Skeletal muscle satellite cell (primary cell): ENCODE measurements around the gene RRP12.

Experiments used
- H3K27me3 ChIP-seq: 2 replicates; pipeline ENCODE4 v1.7.0; 2013; ENCODE audit warnings: low read length; ENCODE audit not compliant: control insufficient read depth, insufficient read depth
- H3K36me3 ChIP-seq: 2 replicates; pipeline ENCODE4 v1.7.0; 2013; ENCODE audit warnings: mild to moderate bottlenecking, control low read depth, low read length; ENCODE audit not compliant: insufficient read depth
- H3K4me1 ChIP-seq: 2 replicates; pipeline ENCODE4 v1.7.0; 2013; ENCODE audit warnings: low read length; ENCODE audit not compliant: control insufficient read depth, insufficient read depth
- H3K4me2 ChIP-seq: 2 replicates; pipeline ENCODE4 v1.7.0; 2013; ENCODE audit warnings: mild to moderate bottlenecking, low read length
- H3K4me3 ChIP-seq: 2 replicates; pipeline ENCODE4 v1.7.0; 2013; ENCODE audit warnings: low read length
- H3K9ac ChIP-seq: 2 replicates; pipeline ENCODE4 v1.7.0; 2013; ENCODE audit warnings: mild to moderate bottlenecking, low read depth, low read length, moderate library complexity
- H3K9me3 ChIP-seq: replicated peaks from 2 replicates; pipeline ENCODE4 v1.7.0; 2013; ENCODE audit warnings: mild to moderate bottlenecking, control low read depth, low read length

Gene RRP12

DNA sequence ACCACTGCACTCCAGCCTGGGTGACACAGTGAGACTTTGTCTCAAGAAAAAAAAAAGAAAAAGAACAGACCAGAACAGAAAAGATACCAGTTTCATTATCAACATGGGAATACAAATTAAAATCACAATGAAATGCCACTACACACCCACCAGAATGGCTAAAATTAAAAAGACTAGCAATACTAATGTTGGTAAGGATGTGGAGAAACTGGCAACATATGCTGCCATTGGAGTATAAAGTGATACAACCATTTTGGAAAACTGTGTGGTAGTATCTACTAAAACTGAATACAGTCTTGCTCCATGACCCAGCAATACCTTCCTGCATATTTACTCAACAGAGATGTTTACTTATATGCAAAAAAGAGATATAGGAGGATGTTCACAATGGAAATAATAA, 2.9 kb upstream of the RRP12 start:
- Histone ChIP-seq H3K4me2 (no peak overlapping the region), H3K9ac (no peak overlapping the region), H3K36me3 (no peaks in the 10 kb centered on the region), H3K9me3 (no peaks in the 10 kb centered on the region), H3K4me1 (peaks cover 3% of the 10 kb centered on the region), H3K27me3 (no peaks in the 10 kb centered on the region), H3K4me3 (no peak overlapping the region)

DNA sequence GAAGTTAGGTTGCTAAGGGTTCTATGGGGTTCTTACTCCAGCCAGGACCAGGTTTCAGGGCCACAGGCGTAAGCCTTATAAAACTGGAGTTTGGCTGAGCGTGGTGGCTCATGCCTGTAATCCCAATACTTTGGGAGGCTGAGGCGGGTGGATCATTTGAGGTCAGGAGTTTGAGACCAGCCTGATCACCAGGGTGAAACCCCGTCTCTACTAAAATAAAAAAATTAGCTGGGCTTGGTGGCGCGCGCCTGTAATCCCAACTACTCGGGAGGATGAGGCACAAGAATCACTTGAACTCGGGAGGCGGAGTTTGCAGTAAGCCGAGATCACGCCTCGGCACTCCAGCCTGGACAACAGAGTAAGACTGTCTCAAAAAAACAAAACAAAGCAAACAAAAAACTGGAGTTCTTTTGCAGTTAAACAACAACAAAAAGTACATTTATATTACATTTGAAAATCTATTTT, 347 bp upstream of the RRP12 start:
- Histone ChIP-seq H3K4me2 (peak overlapping the region; percentile 95), H3K4me3 (peak overlapping the region; percentile 94), H3K4me1 (peaks cover 3% of the 10 kb centered on the region), H3K9me3 (no peaks in the 10 kb centered on the region), H3K9ac (peak overlapping the region; percentile 51), H3K27me3 (no peaks in the 10 kb centered on the region), H3K36me3 (peaks cover 8% of the 10 kb centered on the region)

GRCh38 chr10:97399843-97400545, 1.1 kb downstream of the RRP12 start:
- Histone ChIP-seq H3K9me3 (no peaks in the 10 kb centered on the region), H3K27me3 (no peaks in the 10 kb centered on the region), H3K4me2 (peak overlapping the region; percentile 95), H3K9ac (peak overlapping the region; percentile 93), H3K36me3 (peaks cover 16% of the 10 kb centered on the region), H3K4me1 (peaks cover 3% of the 10 kb centered on the region), H3K4me3 (peak overlapping the region; percentile 94)

- peaks cover 27% of the 10 kb centered on the region for H3K36me3 ChIP-seq
- no peak overlapping the region for H3K4me2 ChIP-seq
- no peaks in the 10 kb centered on the region for H3K27me3 ChIP-seq
- no peaks in the 10 kb centered on the region for H3K9me3 ChIP-seq
- no peak overlapping the region for H3K4me3 ChIP-seq
- H3K4me1 ChIP-seq: peaks cover 3% of the 10 kb centered on the region
- H3K9ac ChIP-seq: no peak overlapping the region
These were observed 5.1 kb downstream of the RRP12 start for GRCh38 chr10:97396056-97396455.

- Histone ChIP-seq H3K4me3 (no peak overlapping the region), H3K4me1 (no peaks in the 10 kb centered on the region), H3K9ac (no peak overlapping the region), H3K36me3 (peaks cover 49% of the 10 kb centered on the region), H3K9me3 (no peaks in the 10 kb centered on the region), H3K4me2 (no peak overlapping the region), H3K27me3 (no peaks in the 10 kb centered on the region)
These were observed 8.0 kb downstream of the RRP12 start for GRCh38 chr10:97393034-97393573.

DNA sequence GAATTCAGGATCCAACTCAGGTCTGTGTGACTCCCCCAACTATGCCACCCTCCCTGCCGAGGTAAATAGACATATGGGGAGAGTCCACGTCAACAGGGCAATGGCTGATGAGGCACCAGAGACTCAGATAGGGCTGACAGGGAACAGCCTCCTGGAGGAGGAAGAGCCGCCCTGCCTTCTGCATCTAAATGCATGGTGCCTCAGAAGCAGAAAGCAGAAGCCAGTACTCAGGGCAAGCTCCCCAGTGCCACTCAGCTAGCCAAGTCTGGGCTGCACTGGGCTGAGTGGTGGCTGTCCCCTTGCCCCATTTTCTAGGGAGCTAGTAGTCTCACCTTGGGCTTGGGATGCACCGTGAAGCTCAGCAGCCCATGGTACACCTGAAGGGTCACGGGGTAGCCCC, 11.0 kb downstream of the RRP12 start:
- Histone ChIP-seq H3K9ac (no peak overlapping the region), H3K9me3 (no peaks in the 10 kb centered on the region), H3K27me3 (no peaks in the 10 kb centered on the region), H3K4me3 (no peak overlapping the region), H3K36me3 (peaks cover 57% of the 10 kb centered on the region), H3K4me2 (no peak overlapping the region), H3K4me1 (no peaks in the 10 kb centered on the region)

- Histone ChIP-seq H3K4me1 (no peaks in the 10 kb centered on the region), H3K9me3 (no peaks in the 10 kb centered on the region), H3K36me3 (peaks cover 55% of the 10 kb centered on the region), H3K4me3 (no peak overlapping the region), H3K4me2 (no peak overlapping the region), H3K27me3 (no peaks in the 10 kb centered on the region), H3K9ac (no peak overlapping the region)
These were observed 13.0 kb downstream of the RRP12 start for GRCh38 chr10:97388152-97388551.

GRCh38 chr10:97385565-97385964, 15.6 kb downstream of the RRP12 start:
- Histone ChIP-seq H3K4me2 (no peak overlapping the region), H3K27me3 (no peaks in the 10 kb centered on the region), H3K36me3 (peaks cover 54% of the 10 kb centered on the region), H3K9ac (no peak overlapping the region), H3K9me3 (no peaks in the 10 kb centered on the region), H3K4me3 (no peak overlapping the region), H3K4me1 (no peaks in the 10 kb centered on the region)

- Histone ChIP-seq H3K36me3 (peaks cover 54% of the 10 kb centered on the region), H3K4me1 (no peaks in the 10 kb centered on the region), H3K27me3 (no peaks in the 10 kb centered on the region)
These were observed 16.5 kb downstream of the RRP12 start for GRCh38 chr10:97384641-97385040.

DNA sequence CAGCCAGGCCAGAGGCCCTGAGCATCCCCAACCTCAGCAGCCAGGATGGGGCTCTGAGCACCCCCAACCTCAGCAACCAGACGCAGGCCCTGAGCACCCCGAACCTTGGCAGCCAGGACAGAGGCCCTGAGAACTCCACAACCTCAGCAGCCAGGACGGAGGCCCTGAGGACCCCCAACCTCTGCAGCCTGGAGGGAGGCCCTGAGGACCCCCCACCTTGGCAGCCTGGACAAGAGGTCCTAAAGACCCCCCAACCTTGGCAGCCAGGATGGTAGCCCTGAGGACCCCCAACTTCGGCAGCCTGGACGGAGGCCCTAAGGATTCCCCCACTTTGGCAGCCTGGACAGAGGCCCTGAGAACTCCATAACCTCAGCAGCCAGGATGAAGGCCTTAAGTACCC, 17.0 kb downstream of the RRP12 start:
- H3K4me3 ChIP-seq: no peak overlapping the region
- no peak overlapping the region for H3K9ac ChIP-seq
- H3K27me3 ChIP-seq: no peaks in the 10 kb centered on the region
- H3K9me3 ChIP-seq: no peaks in the 10 kb centered on the region
- peaks cover 55% of the 10 kb centered on the region for H3K36me3 ChIP-seq
- H3K4me2 ChIP-seq: no peak overlapping the region
- H3K4me1 ChIP-seq: no peaks in the 10 kb centered on the region

More at GRCh38 chr10:97384641-97385040, 16.5 kb downstream of the RRP12 start:
- H3K9ac ChIP-seq: no peak overlapping the region
- no peak overlapping the region for H3K4me3 ChIP-seq
- no peak overlapping the region for H3K4me2 ChIP-seq
- H3K9me3 ChIP-seq: no peaks in the 10 kb centered on the region

DNA sequence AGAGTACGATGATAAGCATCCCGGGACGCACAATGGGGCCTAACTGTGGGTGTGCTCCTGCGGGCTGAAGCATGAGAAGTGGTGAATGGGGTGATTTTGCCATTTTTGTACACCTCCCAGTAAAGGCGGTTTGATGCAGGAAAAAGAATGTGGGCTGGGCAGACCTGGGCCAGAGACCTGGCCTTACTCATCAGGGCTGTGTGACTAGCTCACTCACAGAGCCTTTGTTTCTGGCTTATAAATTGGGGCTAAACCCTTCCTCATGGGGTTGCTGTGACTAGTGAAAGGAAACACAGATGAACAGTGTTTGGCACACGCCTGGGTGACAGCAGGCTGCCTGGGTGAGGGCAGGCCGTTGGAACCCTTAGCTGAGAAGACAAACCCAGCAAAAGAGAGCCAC, 18.0 kb downstream of the RRP12 start:
- Histone ChIP-seq H3K4me3 (no peak overlapping the region), H3K9ac (no peak overlapping the region), H3K4me1 (no peaks in the 10 kb centered on the region), H3K27me3 (no peaks in the 10 kb centered on the region), H3K9me3 (no peaks in the 10 kb centered on the region), H3K4me2 (no peak overlapping the region), H3K36me3 (peaks cover 49% of the 10 kb centered on the region)

GRCh38 chr10:97381626-97382025, 19.5 kb downstream of the RRP12 start:
- no peak overlapping the region for H3K4me2 ChIP-seq
- H3K9me3 ChIP-seq: no peaks in the 10 kb centered on the region
- H3K4me3 ChIP-seq: no peak overlapping the region
- no peaks in the 10 kb centered on the region for H3K4me1 ChIP-seq
- no peaks in the 10 kb centered on the region for H3K27me3 ChIP-seq
- no peak overlapping the region for H3K9ac ChIP-seq
- peaks cover 39% of the 10 kb centered on the region for H3K36me3 ChIP-seq
